Activated naive CD4-positive, alpha-beta T cell treated with anti-CD3 and anti-CD28 coated beads, Interleukin-2, amount 50 U/mL, for 72 hours (primary cell): Measurements from ENCODE around the gene HIGD2B. TPM values are rescaled to one million over a fixed set of nuclear protein-coding genes. Genes with fewer than 3 reads are reported as not detected.
"Not testable (repeated sequence)": the region's sequence is repeated elsewhere in the genome, so short reads cannot be mapped to it uniquely, and the experiment has no call there.

Experiments used
- ATAC-seq, 2 donors: fragments of 150-1000 bp; cut with Tn5 transposase; 2 replicates each; pipeline ENCODE4 v1.10.0; 2021; ENCODE audit warnings: mild to moderate bottlenecking in 2 of 2, moderate library complexity in 2 of 2
- DNase-seq, 2 donors: peaks; one replicate each; pipeline ENCODE4 v3.0.0; 2021 to 2022; ENCODE audit warnings: low spot score in 2 of 2
- H3K27ac Mint-ChIP-seq, 2 donors: one replicate each; pipeline ENCODE4 v1.8.0; 2022; ENCODE audit warnings: mild to moderate bottlenecking in 2 of 2, mixed read lengths in 2 of 2
- H3K36me3 Mint-ChIP-seq, 2 donors: one replicate each; pipeline ENCODE4 v1.8.0; 2022; ENCODE audit warnings: mixed read lengths in 2 of 2
- H3K9me3 Mint-ChIP-seq, 2 donors: one replicate each; pipeline ENCODE4 v1.8.0; 2022; ENCODE audit warnings: mixed read lengths in 2 of 2
- total RNA-seq, 2 donors: library from RNA; stranded (reverse); gene quantifications; one replicate each; pipeline ENCODE4 v1.2.3, GENCODE V29; 2022

The HIGD2B gene
- total RNA-seq = under 1 TPM; 0.27 to 0.68 TPM

GRCh38 chr15:72685925-72686794 lies at the start of gene HIGD2B, which contains the start of gene BBS4:
TSS of gene HIGD2B (minus strand) at chr15:72686182. CDS start at chr15:72676374, 9,808 bp downstream.
TSS of gene BBS4 (plus strand) at chr15:72686207. CDS start at chr15:72686228, 21 bp downstream.
- Mint-ChIP-seq H3K27ac (peak within 1 kb of the TSS; percentile 94 to 97), H3K9me3 (no peaks in the 10 kb centered on the region), H3K36me3 (peaks cover 8 to 14% of the 10 kb centered on the region in 2 donors)
- DNase-seq (peak; percentile 85 to 89), ATAC-seq (peak; percentile 98 to 99)

- H3K36me3 Mint-ChIP-seq = peaks cover 10 to 31% of the 10 kb centered on the region in 2 donors
- H3K27ac Mint-ChIP-seq = no peak overlapping the region
- DNase-seq = no peak
- H3K9me3 Mint-ChIP-seq = peaks cover 0 to 4% of the 10 kb centered on the region in 2 donors
- ATAC-seq = no peak
These were observed 49.1 kb upstream of the HIGD2B start for GRCh38 chr15:72735111-72735510.

GRCh38 chr15:72733941-72734738 lies 48.2 kb upstream of the HIGD2B start:
- ATAC-seq = no peak
- H3K9me3 Mint-ChIP-seq = peaks cover 0 to 4% of the 10 kb centered on the region in 2 donors
- H3K27ac Mint-ChIP-seq = no peak overlapping the region
- peaks cover 10 to 24% of the 10 kb centered on the region in 2 donors for H3K36me3 Mint-ChIP-seq
- no peak for DNase-seq

- no peak overlapping the region for H3K27ac Mint-ChIP-seq
- H3K9me3 Mint-ChIP-seq = no peaks in the 10 kb centered on the region
- DNase-seq (no peak), ATAC-seq (no peak)
- H3K36me3 Mint-ChIP-seq = peaks cover 6 to 11% of the 10 kb centered on the region in 2 donors
These were observed 46.5 kb upstream of the HIGD2B start for GRCh38 chr15:72732516-72732915.

- peaks cover 6 to 7% of the 10 kb centered on the region in 2 donors for H3K36me3 Mint-ChIP-seq
- H3K9me3 Mint-ChIP-seq = no peaks in the 10 kb centered on the region
- ATAC-seq = no peak
These were observed 46.1 kb upstream of the HIGD2B start for GRCh38 chr15:72732086-72732485.

GRCh38 chr15:72728821-72729220 lies 42.8 kb upstream of the HIGD2B start:
- Mint-ChIP-seq H3K36me3 (no peaks in the 10 kb centered on the region), H3K9me3 (no peaks in the 10 kb centered on the region), H3K27ac (no peak overlapping the region)
- ATAC-seq (no peak), DNase-seq (no peak)

More at GRCh38 chr15:72732086-72732485, 46.1 kb upstream of the HIGD2B start:
- no peak for DNase-seq
- H3K27ac Mint-ChIP-seq = no peak overlapping the region

GRCh38 chr15:72728249-72728648 lies 42.3 kb upstream of the HIGD2B start:
- not testable (repeated sequence) for DNase-seq, H3K36me3 Mint-ChIP-seq, H3K27ac Mint-ChIP-seq, H3K9me3 Mint-ChIP-seq, ATAC-seq

GRCh38 chr15:72727154-72727553 lies 41.2 kb upstream of the HIGD2B start:
- ATAC-seq (no peak), DNase-seq (no peak)
- Mint-ChIP-seq H3K9me3 (no peaks in the 10 kb centered on the region), H3K27ac (peak overlapping the region in 1 of 2 donors; percentile 3), H3K36me3 (no peaks in the 10 kb centered on the region)

GRCh38 chr15:72725851-72726250 lies 39.9 kb upstream of the HIGD2B start:
- not testable (repeated sequence) for H3K9me3 Mint-ChIP-seq, H3K27ac Mint-ChIP-seq, H3K36me3 Mint-ChIP-seq, ATAC-seq, DNase-seq

- no peaks in the 10 kb centered on the region for H3K36me3 Mint-ChIP-seq
These were observed 39.5 kb upstream of the HIGD2B start for GRCh38 chr15:72725446-72725845.

GRCh38 chr15:72724028-72724427 lies 38.0 kb upstream of the HIGD2B start:
- Mint-ChIP-seq H3K27ac (peak overlapping the region in 1 of 2 donors; percentile 34), H3K9me3 (no peaks in the 10 kb centered on the region), H3K36me3 (no peaks in the 10 kb centered on the region)
- no peak for ATAC-seq
- DNase-seq = no peak

More at GRCh38 chr15:72725446-72725845, 39.5 kb upstream of the HIGD2B start:
- DNase-seq (no peak), ATAC-seq (no peak)
- no peaks in the 10 kb centered on the region for H3K9me3 Mint-ChIP-seq
- no peak overlapping the region for H3K27ac Mint-ChIP-seq

- peak in 1 of 2 donors; percentile 57 for ATAC-seq
- Mint-ChIP-seq H3K36me3 (no peaks in the 10 kb centered on the region), H3K9me3 (no peaks in the 10 kb centered on the region), H3K27ac (no peak overlapping the region)
- DNase-seq = peak in 1 of 2 donors; percentile 68
These were observed 36.2 kb upstream of the HIGD2B start for GRCh38 chr15:72722071-72722696.

- not testable (repeated sequence) for H3K27ac Mint-ChIP-seq, ATAC-seq, DNase-seq, H3K36me3 Mint-ChIP-seq, H3K9me3 Mint-ChIP-seq
These were observed 22.7 kb upstream of the HIGD2B start for GRCh38 chr15:72708551-72709303.

GRCh38 chr15:72706266-72706665 lies 20.3 kb upstream of the HIGD2B start:
- ATAC-seq (no peak), DNase-seq (no peak)
- Mint-ChIP-seq H3K36me3 (no peaks in the 10 kb centered on the region), H3K27ac (no peak overlapping the region), H3K9me3 (no peaks in the 10 kb centered on the region)

GRCh38 chr15:72700076-72700475 lies 14.1 kb upstream of the HIGD2B start:
- Mint-ChIP-seq H3K27ac (no peak overlapping the region), H3K36me3 (no peaks in the 10 kb centered on the region), H3K9me3 (no peaks in the 10 kb centered on the region)
- ATAC-seq (no peak), DNase-seq (no peak)

GRCh38 chr15:72698938-72699337 lies 13.0 kb upstream of the HIGD2B start:
- no peak for ATAC-seq
- DNase-seq = no peak
- H3K9me3 Mint-ChIP-seq = no peaks in the 10 kb centered on the region
- no peak overlapping the region for H3K27ac Mint-ChIP-seq
- H3K36me3 Mint-ChIP-seq = no peaks in the 10 kb centered on the region
